NCI-H2171 (cell line): ENCODE data around the gene C1QTNF4.
"Not testable (repeated sequence)": the region's sequence is repeated elsewhere in the genome, so short reads cannot be mapped to it uniquely, and the experiment has no call there.

Experiments
- DNase-seq: peaks from one replicate; lab custom pipeline; 2025; lab: John Stamatoyannopoulos, UW

C1QTNF4 gene

DNA sequence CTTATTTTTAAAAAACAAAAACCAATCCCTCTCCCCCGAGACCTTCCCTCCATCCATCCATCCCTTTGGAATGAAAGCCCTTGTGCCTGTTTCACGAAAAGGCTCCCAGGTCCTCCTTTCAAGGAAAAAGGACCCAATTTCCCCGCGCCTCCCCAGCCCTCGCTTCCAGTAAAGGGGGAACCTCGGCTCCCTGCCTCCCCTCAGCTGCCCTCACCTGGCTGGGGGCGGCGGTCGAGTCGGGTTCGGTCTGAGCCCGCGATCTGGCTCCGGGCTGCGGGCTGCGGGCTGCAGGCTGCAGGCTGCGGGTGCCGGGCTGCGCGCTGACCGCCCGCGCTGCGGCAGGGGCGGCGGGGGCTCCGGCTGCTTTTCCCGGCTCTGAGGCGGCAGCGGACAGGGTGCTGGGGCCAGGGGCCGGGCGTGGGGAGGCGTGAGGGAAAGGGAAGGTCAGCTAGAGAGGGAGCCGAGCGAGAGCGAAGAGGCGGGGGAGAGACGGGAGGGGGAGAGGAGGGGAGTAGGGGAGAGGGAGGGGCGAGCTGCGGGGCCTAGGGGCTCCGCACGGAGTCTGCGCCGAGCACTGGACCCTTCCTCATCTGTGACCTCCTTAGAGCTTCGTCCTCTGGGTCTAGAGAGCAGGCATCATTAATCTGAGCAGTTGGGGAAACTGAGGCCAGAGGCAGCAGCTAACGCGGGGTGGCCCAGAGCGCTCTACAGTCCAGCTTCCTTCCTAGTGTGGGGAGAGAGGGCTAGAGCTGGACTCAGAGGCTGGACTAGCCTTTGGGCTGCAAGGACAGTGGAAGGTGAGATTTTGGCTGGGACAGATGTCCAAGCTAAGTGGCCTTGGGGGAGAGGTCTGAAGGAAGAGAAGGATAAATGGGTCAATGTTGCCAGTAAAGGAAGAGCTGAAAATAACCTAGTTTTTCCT lies at the start of gene C1QTNF4:
C1QTNF4 (minus strand) TSS at position 478 of the 922 bp plus-strand sequence. CDS start 3,601 bp downstream, outside the sequence.
- DNase-seq: no peak

GRCh38 chr11:47642099-47642855 lies 48.1 kb upstream of the C1QTNF4 start, which contains the start of gene MTCH2:
Gene MTCH2 (minus strand): TSS chr11:47642559. CDS start chr11:47642465, 94 bp downstream.
- DNase-seq: peak; percentile 96

- no peak for DNase-seq
Observed at GRCh38 chr11:47641600-47642098, 47.4 kb upstream of the C1QTNF4 start.

- not testable (repeated sequence) for DNase-seq
Observed at GRCh38 chr11:47640506-47640905, 46.3 kb upstream of the C1QTNF4 start.

- DNase-seq: not testable (repeated sequence)
Observed at GRCh38 chr11:47636331-47636730, 42.1 kb upstream of the C1QTNF4 start.

DNA sequence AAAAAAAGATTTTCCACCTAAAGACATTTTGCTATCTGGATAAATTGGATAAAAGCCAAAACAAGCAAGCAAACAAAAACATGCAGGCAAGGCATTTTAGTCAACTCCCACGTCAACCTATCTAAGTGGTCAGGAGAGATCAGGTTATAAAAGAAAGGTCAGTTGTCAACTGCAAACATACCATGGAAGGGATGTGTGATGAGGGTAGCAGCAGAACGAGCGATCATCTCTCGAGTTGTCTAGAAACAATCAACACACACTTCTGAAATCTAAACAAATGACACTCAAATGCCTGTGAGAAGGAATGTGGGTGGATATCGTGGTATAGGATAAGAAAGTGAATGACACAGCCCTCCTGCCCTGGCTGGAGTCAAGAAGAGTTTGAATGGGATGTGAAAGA lies 37.3 kb upstream of the C1QTNF4 start:
- no peak for DNase-seq

DNA sequence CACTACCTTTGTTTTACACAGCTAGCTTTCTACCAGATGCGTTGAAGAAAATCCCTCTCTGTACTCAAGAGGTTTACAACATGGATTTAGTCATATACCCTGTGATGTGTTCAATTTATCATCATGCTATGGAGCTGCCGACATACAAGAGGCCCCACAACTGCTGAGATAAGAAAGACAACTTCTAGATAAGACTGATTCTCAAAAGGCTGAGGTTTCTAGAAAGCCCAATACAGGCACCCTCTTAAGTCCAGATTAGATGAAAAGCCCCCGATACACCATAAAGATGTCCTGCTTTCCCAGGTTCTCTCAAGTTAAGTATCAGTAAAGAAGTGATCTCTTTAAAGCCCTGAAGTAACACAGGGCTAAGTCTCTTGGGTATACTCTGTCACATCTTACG lies 33.8 kb upstream of the C1QTNF4 start:
- DNase-seq: no peak

DNA sequence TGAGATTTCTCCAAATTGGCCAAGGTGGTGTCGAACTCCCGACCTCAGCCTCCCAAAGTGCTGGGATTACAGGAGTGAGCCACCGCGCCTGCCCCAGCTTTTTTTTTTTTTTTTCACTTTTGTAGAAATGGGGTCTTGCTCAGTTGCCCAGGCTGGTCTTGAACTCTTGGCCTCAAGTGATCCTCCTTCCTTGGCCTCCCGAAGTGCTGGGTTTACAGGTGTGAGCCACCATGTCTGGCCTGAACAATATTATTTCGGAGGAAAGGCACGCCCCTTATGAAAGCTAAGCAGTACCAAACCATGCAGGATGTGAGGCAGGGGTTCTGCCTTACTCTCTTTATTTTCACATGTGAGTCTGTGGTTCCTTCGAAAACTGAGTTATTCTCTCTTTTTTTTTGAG lies 32.0 kb upstream of the C1QTNF4 start:
- DNase-seq: no peak

DNA sequence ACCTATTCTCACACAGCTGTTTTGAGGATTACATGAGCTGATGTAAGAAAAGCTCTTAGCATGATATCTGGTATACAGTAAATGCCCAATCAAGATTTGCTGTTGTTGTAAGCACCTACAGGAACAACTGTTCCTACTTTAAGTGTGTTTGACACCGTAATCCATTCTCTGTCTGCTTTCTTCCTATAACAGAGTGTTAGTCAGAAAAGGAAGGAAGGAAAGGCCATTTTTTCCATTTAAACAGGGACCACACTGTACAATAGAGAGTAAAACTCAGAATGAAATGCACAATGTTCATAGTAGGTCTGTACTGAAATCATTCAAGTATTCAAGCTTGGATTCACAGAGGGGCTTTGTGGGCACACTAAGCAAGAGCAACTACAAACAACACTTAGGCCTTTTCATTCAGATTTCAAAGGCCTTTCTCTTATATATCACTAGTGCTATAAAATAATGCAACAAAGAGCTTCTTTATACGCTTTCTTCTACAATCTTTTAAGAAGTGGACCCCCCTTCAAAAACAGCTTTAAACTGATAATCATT lies 26.7 kb upstream of the C1QTNF4 start:
- no peak for DNase-seq

DNA sequence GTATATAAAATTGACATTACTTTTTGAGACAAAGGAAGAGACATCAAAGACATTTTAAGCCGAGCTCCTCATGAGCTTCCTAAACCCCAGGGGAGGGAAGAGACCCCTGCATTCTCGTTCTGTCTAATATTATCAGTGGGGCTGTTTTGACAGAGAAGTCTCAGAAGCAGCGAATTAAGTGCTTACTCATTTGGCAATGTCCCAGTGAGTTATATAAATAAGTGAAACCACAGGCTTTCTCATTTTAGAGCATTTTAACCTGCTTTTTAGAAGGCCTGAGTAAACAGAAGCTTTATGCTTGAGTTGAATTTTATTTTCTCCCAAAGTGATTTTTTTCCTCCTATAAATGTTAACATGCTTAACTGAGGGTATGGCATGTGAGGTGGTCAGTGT lies 23.2 kb upstream of the C1QTNF4 start:
- DNase-seq: no peak

DNA sequence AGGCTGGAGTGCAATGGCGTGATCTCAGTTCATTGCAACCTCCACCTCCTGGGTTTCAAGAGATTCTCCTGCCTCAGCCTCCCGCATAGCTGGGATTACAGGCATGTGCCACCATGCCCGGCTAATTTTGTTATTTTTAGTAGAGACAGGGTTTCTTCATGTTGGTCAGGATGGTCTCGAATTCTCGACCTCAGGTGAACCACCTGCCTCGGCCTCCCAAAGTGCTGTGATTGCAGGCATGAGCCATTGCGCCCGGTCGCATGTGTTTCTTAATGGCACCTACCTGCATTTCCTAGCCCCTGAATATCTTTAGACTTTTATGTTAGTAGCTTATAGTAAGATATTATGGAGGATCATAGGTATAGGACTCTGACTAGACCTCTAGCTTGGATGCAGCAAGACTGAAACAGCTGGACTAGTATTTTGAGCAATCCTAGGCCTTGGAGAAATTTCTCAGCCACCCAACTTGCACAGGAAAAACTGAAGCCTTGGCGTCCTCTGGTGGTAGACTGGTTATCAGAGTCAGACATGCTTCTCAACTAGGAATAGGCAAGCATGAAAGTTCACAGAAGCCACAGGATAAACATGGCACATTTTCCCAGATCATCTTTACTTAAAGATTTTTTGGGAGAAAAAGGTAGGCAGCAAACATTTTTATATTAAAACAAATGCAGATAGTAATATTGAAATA lies 22.7 kb upstream of the C1QTNF4 start:
- no peak for DNase-seq

DNA sequence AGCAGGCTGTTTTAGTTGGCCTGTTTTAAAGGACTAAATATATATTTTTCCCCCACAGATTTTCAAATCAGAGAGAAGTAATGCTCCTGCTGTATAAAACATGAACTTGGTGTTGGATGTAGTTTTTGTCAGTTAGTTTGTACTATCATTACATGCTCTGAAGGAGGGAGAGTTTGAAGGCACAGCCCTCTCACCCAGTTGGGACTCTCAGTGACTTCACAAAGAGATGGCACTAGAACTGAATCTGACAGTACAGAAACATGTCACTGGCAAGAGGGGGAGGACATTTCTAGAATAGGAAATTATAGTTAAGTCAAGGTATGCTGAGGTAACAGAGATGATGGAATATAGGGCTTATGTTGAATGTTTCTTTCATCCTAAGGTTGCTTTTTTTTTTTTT lies 21.0 kb upstream of the C1QTNF4 start:
- no peak for DNase-seq

DNA sequence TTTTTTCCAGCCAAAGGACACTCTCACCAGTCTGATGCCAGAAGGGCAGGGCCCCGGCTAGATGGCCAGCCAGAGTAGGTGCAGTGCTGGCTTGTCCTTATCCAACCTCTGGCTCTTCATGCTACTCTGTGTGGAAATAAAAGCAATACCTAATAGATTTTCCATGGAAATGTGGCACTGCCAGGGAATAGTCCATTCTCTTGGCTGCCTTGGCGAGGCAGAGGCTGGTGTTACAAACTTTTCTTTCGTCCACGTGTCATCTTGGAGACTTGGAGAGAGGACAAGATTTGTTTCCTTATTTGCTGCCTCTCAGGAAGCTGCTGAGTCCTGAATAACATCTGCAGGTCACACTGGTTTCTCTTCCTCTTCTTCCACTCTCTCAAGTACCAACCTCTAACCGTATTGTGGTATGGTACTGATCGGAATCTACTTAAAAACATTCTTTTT lies 17.2 kb upstream of the C1QTNF4 start:
- no peak for DNase-seq

GRCh38 chr11:47609675-47610074 lies 15.5 kb upstream of the C1QTNF4 start:
- no peak for DNase-seq

DNA sequence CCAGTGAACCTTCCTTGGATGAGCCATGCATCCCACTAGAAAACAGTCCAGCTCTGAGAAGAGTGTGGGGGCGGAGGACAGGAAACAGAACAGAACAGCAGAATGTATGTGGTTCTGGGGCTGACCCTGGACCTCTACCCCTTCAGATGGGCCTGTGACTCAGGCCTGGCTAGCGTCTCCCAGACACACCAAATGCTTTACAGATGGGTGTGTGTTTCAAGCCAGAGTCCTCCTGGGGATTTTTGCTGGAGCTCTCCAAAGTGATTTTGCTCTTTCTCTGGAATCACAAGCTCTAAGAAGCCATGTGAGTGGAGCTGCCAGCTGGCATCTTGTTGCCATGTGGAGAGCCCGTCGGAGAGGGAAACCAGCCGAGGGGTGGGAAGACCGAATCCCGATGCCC lies 13.2 kb upstream of the C1QTNF4 start:
- DNase-seq: peak; percentile 36

GRCh38 chr11:47606731-47607130 lies 12.5 kb upstream of the C1QTNF4 start:
- peak; percentile 47 for DNase-seq

DNA sequence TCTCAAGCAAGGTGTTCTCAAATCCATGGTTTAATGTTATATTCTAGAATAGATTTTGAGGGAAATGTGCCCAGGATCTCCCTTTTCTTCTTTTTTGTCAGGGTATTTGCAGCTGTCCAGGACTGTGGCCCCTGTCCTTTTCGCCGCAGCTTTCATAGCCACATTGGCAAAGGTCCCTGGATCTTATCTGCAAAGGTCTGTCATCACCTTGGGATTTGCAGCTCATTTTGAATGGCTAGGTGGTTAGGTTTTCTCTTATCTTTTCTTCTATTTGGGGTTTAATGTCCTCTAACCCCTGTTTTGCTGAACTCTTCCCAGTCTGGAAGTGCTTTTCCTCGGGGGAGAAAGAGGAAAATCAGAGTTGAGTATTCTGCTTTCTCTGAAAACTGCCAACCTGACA lies 11.7 kb upstream of the C1QTNF4 start:
- no peak for DNase-seq

DNA sequence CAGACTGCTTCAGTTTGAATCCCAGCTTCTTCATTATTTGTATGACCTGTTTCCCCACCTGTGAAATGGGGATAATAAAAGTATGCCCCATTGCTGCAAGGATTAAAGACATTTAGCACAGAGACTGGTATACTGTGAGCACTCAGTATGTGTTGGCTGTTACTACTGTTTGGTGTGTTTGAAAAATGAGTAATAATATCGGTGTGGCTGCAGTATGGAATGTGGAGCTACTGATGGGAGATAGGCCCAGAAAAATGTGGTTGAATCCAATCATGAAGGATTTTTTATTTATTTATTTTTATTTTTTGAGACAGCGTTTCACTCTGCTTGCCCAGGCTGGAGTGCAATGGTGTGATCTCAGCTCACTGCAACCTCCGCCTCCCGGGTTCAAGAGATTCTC lies 9.1 kb upstream of the C1QTNF4 start:
- DNase-seq: no peak

GRCh38 chr11:47599902-47600301 lies 5.7 kb upstream of the C1QTNF4 start:
- DNase-seq: no peak

- no peak for DNase-seq
Observed at GRCh38 chr11:47595967-47596366, 1.8 kb upstream of the C1QTNF4 start.

DNA sequence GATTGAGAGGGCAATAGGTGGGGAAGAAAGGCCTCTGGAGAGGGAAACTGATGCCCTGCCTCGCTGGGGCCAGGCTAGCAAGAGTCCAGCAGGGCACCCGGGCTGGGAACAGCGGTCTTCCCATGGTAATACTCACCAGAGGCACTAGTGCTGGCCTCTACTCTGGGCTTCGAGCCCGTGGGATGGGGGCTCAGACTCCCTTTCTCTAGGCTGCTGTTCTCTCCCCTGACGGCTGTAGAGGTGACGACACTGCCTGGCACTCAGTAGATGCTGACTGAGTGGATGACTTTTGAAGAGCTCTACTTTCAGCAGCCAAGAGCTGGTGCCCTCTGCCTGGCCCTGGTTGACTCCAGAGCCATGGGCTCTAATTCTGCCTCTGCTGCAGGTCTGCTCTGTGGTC lies 818 bp upstream of the C1QTNF4 start:
- no peak for DNase-seq

- DNase-seq: no peak
Observed at GRCh38 chr11:47593492-47593933, 698 bp downstream of the C1QTNF4 start.
